C4-2B (cell line): ENCODE results near the gene GLS.

ENCODE experiments used
- H3K27ac ChIP-seq: fragments of 450-650 bp; 2 replicates; pipeline ENCODE4 v1.5.1; 2017
- CTCF ChIP-seq: fragments of 450-650 bp; conservative IDR thresholded peaks from 2 replicates; pipeline ENCODE4 v1.5.1; 2017; ENCODE audit warnings: mild to moderate bottlenecking
- ZFX ChIP-seq: fragments of 450-650 bp; IDR thresholded peaks from 2 replicates; pipeline ENCODE4 v1.6.1; 2017

Gene GLS

GRCh38 chr2:190973726-190974628 is 93.4 kb downstream of the GLS start:
- TF ChIP-seq CTCF (no peak), ZFX (no peak)
- no peak overlapping the region for H3K27ac ChIP-seq

GRCh38 chr2:190974629-190975361 is 94.2 kb downstream of the GLS start:
- no peak overlapping the region for H3K27ac ChIP-seq
- TF ChIP-seq ZFX, result no peak
- no peak for TF ChIP-seq CTCF

DNA sequence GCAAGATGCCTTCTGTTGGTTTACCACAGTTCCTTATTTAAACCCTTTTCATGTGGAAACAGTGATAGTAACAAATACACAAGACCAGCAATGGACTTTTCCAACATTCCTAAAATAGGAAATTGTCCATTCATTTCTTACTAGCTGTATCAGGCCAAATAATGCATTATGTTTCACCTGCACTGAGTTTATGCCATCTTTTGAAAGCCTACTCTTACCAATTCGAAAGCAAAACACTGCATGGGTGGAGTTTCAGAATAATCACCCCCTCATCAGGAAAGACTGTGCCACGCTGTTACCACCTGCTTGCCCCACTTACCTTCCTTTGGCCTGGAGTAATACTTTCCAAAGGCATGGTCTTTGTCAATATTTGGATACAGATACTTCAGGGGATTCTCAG is 95.9 kb downstream of the GLS start:
- TF ChIP-seq CTCF (no peak), ZFX (no peak)

GRCh38 chr2:190977505-190977904 is 96.9 kb downstream of the GLS start:
- no peak for TF ChIP-seq CTCF
- no peak for TF ChIP-seq ZFX
- H3K27ac ChIP-seq, result no peak overlapping the region

More for the DNA sequence above, 95.9 kb downstream of the GLS start:
- H3K27ac ChIP-seq, result no peak overlapping the region

- no peak for TF ChIP-seq ZFX
- no peak for TF ChIP-seq CTCF
- H3K27ac ChIP-seq, result no peak overlapping the region
Observed at GRCh38 chr2:190978389-190979053, 97.9 kb downstream of the GLS start.

DNA sequence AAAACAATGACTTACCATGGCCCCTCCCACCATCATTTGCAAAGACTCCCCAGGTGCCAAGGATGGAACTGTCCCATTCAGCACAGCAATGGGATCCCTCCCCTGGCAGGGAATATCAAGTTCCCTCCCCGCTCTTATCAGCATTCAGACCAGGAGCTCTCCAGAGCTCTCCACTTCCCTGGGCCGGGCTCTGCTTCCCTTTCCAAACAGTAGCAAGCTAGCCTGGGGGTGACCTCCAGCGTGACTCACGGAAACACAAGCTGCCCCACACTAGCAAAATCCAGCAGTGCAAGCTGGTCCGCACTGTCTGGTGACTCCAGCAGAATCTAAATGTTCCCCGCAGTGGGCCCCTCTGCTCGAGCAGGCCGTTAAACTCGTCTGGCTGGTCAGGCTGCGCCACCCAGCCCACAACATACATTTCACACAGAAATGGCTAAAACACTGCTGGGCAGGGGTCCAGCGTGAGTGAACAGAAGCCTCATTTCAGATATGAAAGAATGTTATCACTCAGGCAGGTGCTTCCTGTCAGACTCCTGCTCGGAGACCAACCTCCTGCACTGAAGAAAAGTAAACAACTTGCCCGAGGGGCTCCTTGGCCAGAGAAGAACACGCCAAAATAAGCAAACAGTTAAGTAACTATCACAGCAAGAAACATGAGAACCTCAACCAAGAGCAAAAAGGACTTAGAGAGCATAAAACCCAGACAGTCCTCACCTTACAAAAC is 99.4 kb downstream of the GLS start:
- peak overlapping the region; percentile 68 for H3K27ac ChIP-seq
- TF ChIP-seq ZFX (no peak), CTCF (no peak)
